T-cell (primary cell): Measurements from ENCODE around the gene CCDC82. TPM values are rescaled to one million over a fixed set of nuclear protein-coding genes. Genes with fewer than 3 reads are reported as not detected.
"Not testable (repeated sequence)": the region's sequence is repeated elsewhere in the genome, so short reads cannot be mapped to it uniquely, and the experiment has no call there.

Source experiments
- ATAC-seq, 4 experiments: fragments of 200-7000 bp in 3 of 4; fragments of 150-1000 bp in 1 of 4; cut with Tn5 transposase; replicated peaks in 1 of 4; 1 replicate in 3 of 4; 2 replicates in 1 of 4; pipeline ENCODE4 v1.10.0; 2021; ENCODE audit warnings: moderate library complexity in 3 of 4, mild to moderate bottlenecking in 2 of 4, moderate number of reproducible peaks in 1 of 4
- CTCF ChIA-PET, 2 donors: fragments of 300-600 bp; sonication (Branson Sonifier 250); formaldehyde crosslinking; loops; one replicate each; lab custom pipeline; 2022; ENCODE audit warnings: antibody characterized with exemption in 2 of 2; lab: Charles Lee
- POLR2A ChIA-PET, 2 donors: fragments of 300-600 bp; sonication (Branson Sonifier 250); formaldehyde crosslinking; loops; one replicate each; lab custom pipeline; 2022; ENCODE audit warnings: antibody characterized with exemption in 2 of 2; lab: Charles Lee
- DNase-seq, 35 experiments: peaks; one replicate each; pipeline versions ENCODE4 v3.0.0 to v3.0.0-alpha.2; 2013 to 2023
- H3K27ac ChIP-seq: one replicate; pipeline ENCODE4 v1.5.1; 2013; ENCODE audit warnings: low read length
- H3K27me3 ChIP-seq, 2 experiments: replicated peaks in 1 of 2; 1 replicate in 1 of 2; 2 replicates in 1 of 2; pipeline versions ENCODE4 v1.6.1 to v1.7.0; 2013; ENCODE audit warnings: low read length in 1 of 2, mixed read lengths in 1 of 2; ENCODE audit not compliant: control insufficient read depth in 2 of 2, insufficient read depth in 2 of 2; ENCODE audit errors: extremely low read depth in 1 of 2
- H3K36me3 ChIP-seq, 2 donors: 1 replicate in 1 of 2; 2 replicates in 1 of 2; pipeline versions ENCODE4 v1.6.1 to v1.7.0; 2013; ENCODE audit warnings: low read length in 1 of 2; ENCODE audit not compliant: control insufficient read depth in 2 of 2, insufficient read depth in 1 of 2; ENCODE audit errors: extremely low read depth in 1 of 2
- H3K4me1 ChIP-seq, 2 experiments: 1 replicate in 1 of 2; 2 replicates in 1 of 2; pipeline versions ENCODE4 v1.6.1 to v1.7.0; 2013; ENCODE audit warnings: low read length in 2 of 2, mixed read lengths in 1 of 2; ENCODE audit not compliant: insufficient read depth in 2 of 2, control insufficient read depth in 1 of 2; ENCODE audit errors: extremely low read depth in 1 of 2
- H3K4me3 ChIP-seq, 2 donors: 1 replicate in 1 of 2; 2 replicates in 1 of 2; pipeline versions ENCODE4 v1.5.1 to v1.7.0; 2013; ENCODE audit warnings: mild to moderate bottlenecking in 2 of 2, low read length in 1 of 2, moderate library complexity in 1 of 2; ENCODE audit not compliant: control insufficient read depth in 1 of 2; ENCODE audit errors: extremely low read depth in 1 of 2
- H3K9me3 ChIP-seq: 2 replicates; pipeline ENCODE4 v1.7.0; 2013
- H3K27ac Mint-ChIP-seq, 2 donors: one replicate each; pipeline ENCODE4 v1.8.0; 2020 to 2021; ENCODE audit warnings: mild to moderate bottlenecking in 2 of 2, mixed read lengths in 2 of 2
- H3K27me3 Mint-ChIP-seq, 2 donors: one replicate each; pipeline ENCODE4 v1.8.0; 2021 to 2022; ENCODE audit warnings: mixed read lengths in 2 of 2
- H3K36me3 Mint-ChIP-seq: one replicate; pipeline ENCODE4 v1.8.0; 2021; ENCODE audit warnings: mixed read lengths
- H3K4me1 Mint-ChIP-seq, 3 donors: one replicate each; pipeline ENCODE4 v1.8.0; 2020 to 2022; ENCODE audit warnings: mixed read lengths in 3 of 3, mild to moderate bottlenecking in 1 of 3
- H3K4me3 Mint-ChIP-seq, 3 donors: one replicate each; pipeline ENCODE4 v1.8.0; 2020 to 2022; ENCODE audit warnings: mild to moderate bottlenecking in 3 of 3, mixed read lengths in 3 of 3, moderate library complexity in 3 of 3
- H3K9me3 Mint-ChIP-seq, 3 donors: one replicate each; pipeline ENCODE4 v1.8.0; 2020 to 2022; ENCODE audit warnings: mixed read lengths in 3 of 3
- WGBS: methylation state at CpG from one replicate; pipeline ENCODE4 v1.1.5; 2013; ENCODE audit warnings: missing lambda C conversion rate; ENCODE audit not compliant: insufficient coverage; 5-methylcytosine and 5-hydroxymethylcytosine counted together
- total RNA-seq, 35 experiments: library from RNA in 6 of 35; stranded (reverse) in 6 of 35; fragments of 120-200 nt in 1 of 35; gene quantifications; one replicate each; pipeline versions ENCODE4 v1.2.1 to v1.2.4 and lab custom pipeline; 2013 to 2026

Gene CCDC82
- total RNA-seq, 5 donors from 2014 or later (not counting 1 experiment from before 2014, with no cell fraction given), result 28.9 to 37.1 (median 33.5) TPM

DNA sequence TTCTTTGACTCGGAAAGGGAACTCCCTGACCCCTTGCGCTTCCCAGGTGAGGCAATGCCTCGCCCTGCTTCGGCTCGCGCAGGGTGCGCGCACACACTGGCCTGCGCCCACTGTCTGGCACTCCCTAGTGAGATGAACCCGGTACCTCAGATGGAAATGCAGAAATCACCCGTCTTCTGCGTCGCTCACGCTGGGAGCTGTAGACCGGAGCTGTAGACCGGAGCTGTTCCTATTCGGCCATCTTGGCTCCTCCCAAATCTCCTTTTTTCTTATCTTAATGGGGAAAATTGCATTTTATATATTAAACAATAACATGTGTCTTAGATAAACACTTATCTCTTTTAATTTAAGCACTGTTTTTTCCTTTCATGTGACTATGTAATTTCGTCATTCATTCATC, 21.7 kb upstream of the CCDC82 start:
- CTCF ChIA-PET, H3K36me3 ChIP-seq, H3K4me3 ChIP-seq, H3K4me1 ChIP-seq, H3K9me3 ChIP-seq, H3K9me3 Mint-ChIP-seq, H3K27ac Mint-ChIP-seq, DNase-seq, H3K4me1 Mint-ChIP-seq, POLR2A ChIA-PET, H3K27ac ChIP-seq, ATAC-seq, H3K36me3 Mint-ChIP-seq: not testable (repeated sequence)
- peak overlapping the region; percentile 6 to 37 (median 31) for H3K4me3 Mint-ChIP-seq
- no CpG with 5 or more reads among the region's 18 CpGs for WGBS
- H3K27me3 Mint-ChIP-seq, result peaks cover 15 to 40% of the 10 kb centered on the region in 2 donors
- H3K27me3 ChIP-seq, result peaks cover 0 to 15% of the 10 kb centered on the region in 2 experiments

DNA sequence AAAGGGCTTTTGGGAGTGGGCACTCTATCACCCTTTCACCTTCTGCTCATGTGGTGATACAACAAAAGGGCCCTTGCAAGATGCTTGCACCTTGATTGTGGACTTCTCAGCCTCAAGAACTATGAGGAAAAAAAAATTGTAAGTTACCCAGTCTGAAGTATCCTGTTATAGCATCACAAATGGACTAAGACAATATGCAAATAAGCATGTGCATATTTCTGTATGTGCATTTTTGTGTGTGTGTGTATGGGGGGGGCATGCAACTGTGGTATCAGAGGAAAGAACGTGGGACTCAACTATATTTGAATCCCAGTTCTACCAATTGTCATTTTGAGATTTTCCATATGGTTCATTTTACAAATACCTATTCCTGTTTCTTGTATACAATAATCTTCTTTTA, 11.0 kb upstream of the CCDC82 start:
- DNase-seq, result no peak
- H3K27me3 ChIP-seq, result no peaks in the 10 kb centered on the region
- ATAC-seq, result no peak
- Mint-ChIP-seq H3K27ac (no peak overlapping the region), H3K36me3 (no peaks in the 10 kb centered on the region), H3K27me3 (peaks cover 8 to 10% of the 10 kb centered on the region in 2 donors), H3K4me3 (no peak overlapping the region), H3K9me3 (no peaks in the 10 kb centered on the region), H3K4me1 (no peaks in the 10 kb centered on the region)
- H3K4me3 ChIP-seq, result no peak overlapping the region
- no peak overlapping the region for H3K27ac ChIP-seq
- H3K36me3 ChIP-seq, result no peaks in the 10 kb centered on the region
- H3K9me3 ChIP-seq, result no peaks in the 10 kb centered on the region
- WGBS, result no CpG with 5 or more reads among the region's 1 CpG
- CTCF ChIA-PET, result no interaction called here
- H3K4me1 ChIP-seq, result no peaks in the 10 kb centered on the region
- POLR2A ChIA-PET, result interaction anchor here in 1 of 2 donors (0.6 kb wide), 1 partner anchor 426 kb away, joined by 3 read pairs; no protein-coding TSS in a partner anchor

DNA sequence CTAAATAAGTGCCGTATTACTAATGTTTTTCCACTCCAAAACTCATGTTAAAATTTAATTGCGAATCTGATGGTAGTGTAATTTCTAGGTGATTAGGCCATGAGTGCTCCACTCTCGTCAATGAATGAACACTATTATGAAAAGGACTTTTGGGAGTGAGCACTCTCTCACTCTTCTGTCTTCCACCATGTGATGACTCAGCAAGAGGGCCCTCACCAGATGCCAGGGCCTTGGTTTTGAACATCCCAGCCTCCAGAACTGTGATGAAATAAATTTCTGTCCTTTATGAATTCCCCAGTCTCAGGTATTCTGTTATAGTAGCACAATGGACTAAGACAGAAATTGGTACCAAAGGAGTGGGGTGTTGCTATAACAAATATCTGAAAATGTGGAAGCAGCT, 8.2 kb upstream of the CCDC82 start:
- no peak for ATAC-seq
- no peaks in the 10 kb centered on the region for H3K4me1 Mint-ChIP-seq
- Histone ChIP-seq H3K36me3 (no peaks in the 10 kb centered on the region), H3K27ac (no peak overlapping the region), H3K27me3 (no peaks in the 10 kb centered on the region), H3K4me1 (no peaks in the 10 kb centered on the region), H3K4me3 (no peak overlapping the region), H3K9me3 (no peaks in the 10 kb centered on the region)
- CTCF ChIA-PET, result interaction anchor here in 1 of 2 donors (1.3 kb wide), 1 partner anchor 55 kb away, joined by 3 read pairs; the partner anchor contains the start of gene MAML2
- POLR2A ChIA-PET, result interaction anchor here (0.5 to 0.7 kb wide), 3 partner anchors 27 to 349 kb away, joined by 3 to 5 read pairs (median 4); no protein-coding TSS in a partner anchor
- no peak for DNase-seq
- H3K36me3 Mint-ChIP-seq, result no peaks in the 10 kb centered on the region
- H3K4me3 Mint-ChIP-seq, result no peak overlapping the region
- H3K27ac Mint-ChIP-seq, result no peak overlapping the region
- peaks cover 5 to 9% of the 10 kb centered on the region in 2 donors for H3K27me3 Mint-ChIP-seq
- no peaks in the 10 kb centered on the region for H3K9me3 Mint-ChIP-seq
- no CpG with 5 or more reads among the region's 3 CpGs for WGBS

- Mint-ChIP-seq H3K36me3 (peaks cover 3% of the 10 kb centered on the region), H3K27ac (no peak overlapping the region), H3K27me3 (peaks cover under 1 to 2% of the 10 kb centered on the region in 2 donors), H3K9me3 (peaks cover 0 to under 1% (median 0%) of the 10 kb centered on the region in 3 donors), H3K4me1 (peaks cover 0 to 7% (median 2%) of the 10 kb centered on the region in 3 donors), H3K4me3 (no peak overlapping the region)
- Histone ChIP-seq H3K4me3 (no peak overlapping the region), H3K9me3 (no peaks in the 10 kb centered on the region), H3K36me3 (no peaks in the 10 kb centered on the region), H3K27me3 (no peaks in the 10 kb centered on the region), H3K4me1 (no peaks in the 10 kb centered on the region), H3K27ac (no peak overlapping the region)
- DNase-seq, result no peak
- CTCF ChIA-PET, result interaction anchor here in 1 of 2 donors (0.6 to 2.2 kb wide), 3 partner anchors 560 to 1189 kb away, joined by 3 to 8 read pairs (median 3); no protein-coding TSS in a partner anchor
- POLR2A ChIA-PET, result interaction anchor here in 1 of 2 donors (0.6 kb wide), 1 partner anchor 40 kb away, joined by 9 read pairs; no protein-coding TSS in a partner anchor
- no peak for ATAC-seq
- no CpG with 5 or more reads among the region's 4 CpGs for WGBS
Observed at GRCh38 chr11:96396637-96397036, 6.9 kb upstream of the CCDC82 start.

DNA sequence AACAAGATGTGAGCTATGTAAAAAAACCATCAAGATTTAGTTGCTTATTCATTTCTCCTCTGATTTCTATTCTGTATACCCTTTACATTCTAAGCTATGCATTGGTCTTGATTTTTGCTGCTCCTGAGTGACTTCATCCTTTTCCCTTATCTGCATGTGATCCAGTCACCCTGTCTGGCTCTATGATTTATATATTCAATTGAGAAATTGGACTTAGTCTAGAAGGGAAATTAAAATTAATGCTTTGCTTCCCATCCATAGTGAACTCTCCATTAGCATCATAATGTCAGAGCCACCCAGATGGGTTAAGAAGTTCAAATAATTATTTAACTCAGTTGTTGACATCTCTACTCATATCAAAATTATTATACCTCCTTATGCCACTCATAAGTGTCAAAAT, 5.1 kb upstream of the CCDC82 start:
- Histone ChIP-seq H3K36me3 (no peaks in the 10 kb centered on the region), H3K27ac (no peak overlapping the region), H3K27me3 (no peaks in the 10 kb centered on the region), H3K4me1 (peaks cover 5 to 9% of the 10 kb centered on the region in 2 experiments), H3K4me3 (no peak overlapping the region), H3K9me3 (peaks cover 2% of the 10 kb centered on the region)
- ChIA-PET POLR2A (interaction anchor here (0.6 to 1.1 kb wide), 3 partner anchors 300 to 661 kb away, joined by 4 to 6 read pairs (median 5); no protein-coding TSS in a partner anchor), CTCF (interaction anchor here (0.6 to 2.8 kb wide), 24 partner anchors 10 to 1334 kb away, joined by 3 to 67 read pairs (median 5); partner anchors contain the start of genes MAML2 (in 2 of the 2), CEP57 (in 1 of the 2) and FAM76B (in 1 of the 2))
- no peak for DNase-seq
- H3K27me3 Mint-ChIP-seq, result no peaks in the 10 kb centered on the region
- peaks cover 10% of the 10 kb centered on the region for H3K36me3 Mint-ChIP-seq
- no peak overlapping the region for H3K27ac Mint-ChIP-seq
- H3K4me3 Mint-ChIP-seq, result no peak overlapping the region
- peaks cover 11 to 22% (median 18%) of the 10 kb centered on the region in 3 donors for H3K4me1 Mint-ChIP-seq
- peaks cover 0 to 5% (median 4%) of the 10 kb centered on the region in 3 donors for H3K9me3 Mint-ChIP-seq
- ATAC-seq, result no peak

GRCh38 chr11:96393753-96394348, 4.1 kb upstream of the CCDC82 start:
- H3K36me3 Mint-ChIP-seq, result peaks cover 10% of the 10 kb centered on the region
- no peaks in the 10 kb centered on the region for H3K36me3 ChIP-seq
- WGBS, result no CpG with 5 or more reads among the region's 1 CpG
- peaks cover 2% of the 10 kb centered on the region for H3K9me3 ChIP-seq
- no peak overlapping the region for H3K4me3 Mint-ChIP-seq
- peaks cover 0 to 5% (median 4%) of the 10 kb centered on the region in 3 donors for H3K9me3 Mint-ChIP-seq
- DNase-seq (peak in 1 of 35 experiments; percentile 60), ATAC-seq (no peak)
- H3K27ac ChIP-seq, result no peak overlapping the region
- H3K27ac Mint-ChIP-seq, result no peak overlapping the region
- POLR2A ChIA-PET, result interaction anchor here (0.6 to 1.1 kb wide), 4 partner anchors 300 to 660 kb away, joined by 3 to 5 read pairs (median 4); partner anchors contain the start of gene FAM76B (in 1 of the 2)
- peaks cover 14 to 23% (median 20%) of the 10 kb centered on the region in 3 donors for H3K4me1 Mint-ChIP-seq
- no peaks in the 10 kb centered on the region for H3K27me3 ChIP-seq
- H3K27me3 Mint-ChIP-seq, result no peaks in the 10 kb centered on the region
- CTCF ChIA-PET, result interaction anchor here (0.6 to 2.8 kb wide), 39 partner anchors 8 to 1266 kb away, joined by 3 to 67 read pairs (median 4); partner anchors contain the start of genes CEP57 (in 1 of the 2), FAM76B (in 1 of the 2) and MAML2 (in 1 of the 2)
- peaks cover 5 to 13% of the 10 kb centered on the region in 2 experiments for H3K4me1 ChIP-seq
- no peak overlapping the region for H3K4me3 ChIP-seq
